ENCODE data around the gene NOC2L.

NOC2L gene

GRCh38 chr1:913491-914130, 45.4 kb downstream of the NOC2L start:
- DNase-seq: no peak

- DNase-seq: no peak
Measured at GRCh38 chr1:912740-913301, 46.2 kb downstream of the NOC2L start.

DNA sequence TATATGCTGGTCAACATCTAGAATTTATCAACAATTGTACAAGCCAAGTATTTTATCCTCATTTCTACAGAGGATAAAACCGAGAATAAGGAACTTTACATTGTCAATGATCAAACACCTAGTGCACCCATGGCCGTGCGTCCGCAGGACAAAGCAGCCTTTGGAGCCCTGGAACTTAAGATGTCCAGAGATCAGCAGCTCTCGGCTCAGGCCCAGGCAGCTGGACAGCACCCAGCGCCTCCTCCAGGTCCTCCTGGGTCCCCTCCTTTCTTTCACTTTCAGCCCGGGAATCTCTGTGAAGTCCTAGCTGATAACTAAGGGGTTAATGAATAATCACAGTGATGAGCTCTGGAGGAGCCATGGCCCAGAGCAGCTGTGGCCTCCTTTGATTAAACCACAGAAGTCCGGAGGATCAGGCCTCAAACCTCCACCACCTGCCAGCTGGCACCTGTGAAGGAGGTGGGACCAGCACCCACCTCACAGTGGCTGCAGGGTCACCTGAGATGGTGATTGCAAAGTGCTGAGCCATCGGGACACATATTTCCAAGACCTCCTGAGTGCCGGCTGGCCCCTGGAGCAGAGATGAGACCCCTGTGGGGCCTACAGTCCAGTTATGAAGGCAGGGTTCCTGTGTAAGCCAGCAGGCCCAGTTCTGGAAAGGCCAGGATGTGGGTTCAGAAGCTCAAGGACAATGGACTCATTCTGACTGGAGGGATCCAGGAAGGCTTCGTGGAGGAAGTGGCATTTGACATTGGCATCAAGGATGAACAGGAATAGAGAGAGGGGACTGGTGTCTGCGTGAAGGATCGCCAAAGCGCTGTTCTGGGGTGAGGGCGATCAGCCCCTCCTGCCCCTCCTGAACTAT, 46.9 kb downstream of the NOC2L start:
- no peak for DNase-seq

DNA sequence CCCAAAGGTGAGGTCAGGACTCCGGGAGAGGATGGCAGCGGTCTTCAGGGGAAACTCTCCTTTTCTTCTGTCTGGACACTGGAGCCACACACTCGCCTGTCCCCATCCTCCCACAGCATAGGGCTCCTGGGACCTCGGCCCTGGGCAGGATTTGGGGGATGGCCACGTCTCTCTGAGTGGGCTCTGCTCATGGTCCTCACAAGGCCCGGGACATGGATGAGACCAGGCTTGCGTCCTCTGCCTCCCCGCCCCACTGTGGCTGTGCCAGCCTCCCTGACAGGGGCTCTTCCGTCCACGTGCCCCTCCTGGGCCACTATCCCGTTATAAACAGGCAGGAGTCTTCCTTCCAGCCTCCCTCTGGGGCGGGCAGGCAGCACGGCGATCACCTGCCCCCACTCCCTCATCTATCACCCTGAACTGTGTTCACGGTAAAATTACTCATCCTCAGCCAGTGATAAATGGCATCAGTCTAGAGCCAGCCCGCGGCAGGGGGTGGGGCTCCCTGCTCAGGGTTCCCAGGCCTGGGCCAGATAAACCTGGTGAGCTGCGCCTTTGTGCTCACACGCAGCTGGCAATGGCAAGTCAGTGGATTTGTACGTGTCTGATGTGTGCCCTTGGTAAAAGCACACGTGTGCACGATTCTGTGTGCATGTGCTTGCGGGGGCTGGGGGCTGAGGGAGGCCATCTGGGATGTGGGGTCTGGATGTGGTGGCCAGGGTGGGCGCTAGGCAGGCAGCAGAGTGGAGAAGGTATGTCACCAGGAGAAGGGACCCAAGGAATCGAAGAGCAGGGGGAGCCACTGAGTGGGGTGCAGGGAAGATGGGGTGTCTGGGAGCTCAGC, 48.0 kb downstream of the NOC2L start:
- no peak for DNase-seq

GRCh38 chr1:910311-910880, 48.7 kb downstream of the NOC2L start:
- no peak for DNase-seq

DNA sequence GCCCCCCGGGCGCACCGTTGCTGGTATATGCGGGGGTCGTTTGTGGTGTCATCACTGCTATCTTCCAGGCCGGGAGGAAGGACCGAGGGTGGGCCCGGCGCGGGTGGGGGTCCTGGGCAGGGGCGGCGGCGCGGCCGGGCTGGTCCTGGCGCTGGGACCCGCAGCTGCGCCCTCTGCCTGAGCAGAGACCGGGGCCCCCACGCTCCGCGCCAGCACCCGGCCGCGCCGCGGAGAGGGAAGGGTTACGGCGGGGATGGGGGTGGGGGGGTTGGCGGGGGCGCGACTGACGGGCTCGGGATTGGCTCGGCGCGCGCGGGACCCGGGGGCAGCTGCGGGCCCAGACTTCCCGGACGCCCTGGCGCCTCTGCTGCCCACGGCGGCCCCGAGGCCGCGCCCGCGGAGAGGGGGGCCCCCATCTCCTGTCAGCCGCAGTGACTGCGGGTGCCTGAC, 49.2 kb downstream of the NOC2L start:
- DNase-seq: no peak

- no peak for DNase-seq
Measured at GRCh38 chr1:908661-909060, 50.4 kb downstream of the NOC2L start.

DNA sequence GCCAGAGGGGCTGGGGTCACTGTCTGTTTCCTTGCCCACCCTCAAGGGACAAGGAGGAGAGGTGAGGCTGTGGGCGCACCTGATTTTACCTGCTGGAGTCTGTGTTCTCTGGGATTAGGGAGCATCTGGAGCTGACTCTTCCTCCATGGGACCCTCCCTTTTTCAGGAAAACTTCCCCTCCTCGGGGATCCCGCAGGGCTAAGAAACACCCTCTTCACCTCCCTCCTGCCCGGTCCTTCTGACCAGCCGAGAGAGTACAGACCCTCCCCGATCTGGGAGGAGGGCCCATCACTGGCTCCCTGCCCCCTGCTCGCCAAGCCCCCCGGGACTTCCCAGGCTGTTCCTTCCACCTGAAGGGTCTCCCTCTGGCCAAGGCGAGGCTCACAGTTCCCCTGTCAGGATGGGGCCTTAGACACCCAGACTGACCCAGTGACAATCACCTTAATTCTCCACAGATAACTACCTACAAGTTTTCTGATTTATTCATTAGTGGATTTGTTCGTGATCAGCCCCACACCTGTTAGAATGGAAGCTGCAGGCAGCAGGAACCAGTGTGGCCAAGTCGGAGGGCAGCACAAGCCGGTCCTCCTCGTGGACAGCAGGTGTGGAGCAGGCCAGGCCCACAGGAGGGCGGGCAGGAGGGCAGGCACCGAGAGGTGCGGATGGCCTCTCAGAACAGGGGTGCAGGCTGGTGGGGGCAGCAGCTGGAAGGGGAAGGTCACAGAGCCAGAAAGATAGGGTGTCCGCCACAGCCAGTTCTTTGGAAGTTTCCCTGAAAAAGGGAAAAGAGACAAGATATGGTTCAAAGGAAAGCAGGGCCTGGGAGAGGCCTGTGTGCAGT, 51.2 kb downstream of the NOC2L start:
- DNase-seq: no peak

DNA sequence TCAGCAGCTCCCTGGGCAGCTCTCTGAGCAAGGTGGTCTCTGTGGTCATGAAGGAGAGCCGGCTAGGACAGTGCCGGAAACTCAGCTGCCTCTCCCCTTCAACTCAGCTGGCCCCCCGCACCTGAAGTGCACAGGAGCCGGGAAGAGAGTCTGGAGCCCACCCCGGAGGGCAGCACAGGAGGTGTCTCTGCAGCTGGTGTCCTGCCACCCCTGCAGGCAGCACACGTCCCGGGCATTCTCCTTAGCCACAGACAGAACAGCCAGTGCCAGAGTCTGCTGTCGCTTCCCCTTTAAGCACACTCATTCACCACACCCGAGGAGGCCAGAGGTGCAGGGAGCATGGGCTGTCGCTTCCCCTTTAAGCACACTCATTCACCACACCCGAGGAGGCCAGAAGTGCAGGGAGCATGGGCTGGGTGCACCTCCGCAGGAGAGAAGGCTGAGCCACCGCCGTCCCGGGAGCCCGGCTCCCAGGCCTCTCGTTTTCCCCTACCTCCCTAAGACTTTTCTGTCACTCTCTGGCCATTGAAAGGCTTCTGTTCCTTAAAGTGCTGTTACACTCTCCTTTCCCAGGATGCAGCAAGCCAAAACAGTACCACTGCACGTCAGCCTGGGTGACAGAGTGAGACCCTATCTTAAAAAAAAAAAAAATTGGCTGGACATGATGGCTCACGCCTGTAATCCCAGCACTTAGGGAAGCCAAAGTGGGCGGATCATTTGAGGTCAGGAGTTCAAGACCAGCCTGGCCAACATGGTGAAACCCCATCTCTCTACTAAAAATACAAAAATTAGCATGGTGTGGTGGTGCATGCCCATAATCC, 52.2 kb downstream of the NOC2L start:
- DNase-seq: peak; percentile 19 to 45

DNA sequence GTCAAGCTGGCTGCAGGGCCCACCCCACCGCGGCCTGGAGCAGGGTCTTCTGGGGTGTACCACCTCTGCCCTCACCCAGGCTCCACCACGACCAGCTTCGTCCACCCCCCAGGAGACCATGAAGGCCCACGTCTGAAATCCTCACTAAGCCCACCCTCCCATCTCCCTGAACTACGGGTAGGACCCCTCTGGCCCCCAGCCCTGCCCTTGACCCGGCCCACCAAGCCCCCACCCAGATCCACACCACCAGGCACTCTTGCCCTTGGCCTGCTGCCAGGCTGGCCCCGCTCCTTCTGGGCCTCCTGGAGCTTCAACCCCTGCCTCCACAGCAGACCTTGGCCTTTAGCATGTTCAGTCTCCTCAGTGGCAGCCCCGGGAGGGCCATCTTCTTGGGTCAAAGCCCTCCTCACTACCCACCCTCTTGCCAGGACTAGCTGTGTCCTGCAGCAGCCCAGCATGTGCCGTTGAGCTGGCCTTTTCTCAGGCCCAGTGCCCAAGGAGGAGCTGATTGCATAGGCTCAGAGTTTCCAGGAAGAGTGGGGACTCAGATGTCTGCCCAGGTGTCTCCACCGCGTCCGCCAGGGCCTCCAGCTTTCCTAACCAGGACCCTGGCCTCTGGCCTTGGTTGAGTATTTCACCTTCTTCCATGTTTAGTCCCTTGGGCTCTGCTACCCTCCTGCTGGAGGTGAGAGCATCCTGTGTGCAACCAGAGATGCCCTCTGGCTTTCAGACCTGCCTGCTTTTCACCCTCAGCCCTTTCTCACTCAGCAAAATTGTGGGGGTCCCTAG, 53.1 kb downstream of the NOC2L start:
- no peak for DNase-seq

DNA sequence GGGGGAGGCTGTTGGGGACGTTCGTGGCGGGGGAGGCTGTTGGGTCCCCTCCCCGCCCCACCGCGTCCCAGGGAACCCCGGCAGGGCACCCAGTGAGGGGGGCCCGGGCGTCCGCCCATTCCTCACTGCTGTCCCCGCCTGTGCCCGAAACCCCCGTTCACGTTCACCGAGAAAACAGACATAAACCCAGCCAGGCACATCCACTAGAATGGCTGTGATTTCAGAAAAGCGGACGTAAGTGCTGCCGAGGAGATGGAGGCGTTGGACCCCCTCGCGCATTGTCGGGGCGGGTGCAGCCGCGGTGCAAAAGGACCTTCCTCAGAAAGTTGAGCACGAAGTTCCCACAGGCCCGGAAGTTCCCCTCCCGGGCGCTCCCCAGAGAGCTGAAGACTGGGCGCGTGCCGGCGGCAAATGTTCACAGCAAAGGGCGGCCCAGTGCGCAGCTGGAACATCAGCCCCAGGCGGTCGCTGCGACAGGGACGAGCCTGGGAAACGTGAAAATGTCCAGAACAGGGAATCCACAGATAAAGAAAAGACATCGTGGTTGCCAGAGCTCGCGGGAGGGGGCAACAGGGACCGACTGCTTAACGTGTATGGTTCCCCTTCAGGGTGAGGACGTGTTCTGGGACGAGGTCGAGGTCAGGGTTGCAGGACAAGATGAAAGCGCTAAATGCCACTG, 53.8 kb downstream of the NOC2L start:
- DNase-seq: peak; percentile 10 to 20

DNA sequence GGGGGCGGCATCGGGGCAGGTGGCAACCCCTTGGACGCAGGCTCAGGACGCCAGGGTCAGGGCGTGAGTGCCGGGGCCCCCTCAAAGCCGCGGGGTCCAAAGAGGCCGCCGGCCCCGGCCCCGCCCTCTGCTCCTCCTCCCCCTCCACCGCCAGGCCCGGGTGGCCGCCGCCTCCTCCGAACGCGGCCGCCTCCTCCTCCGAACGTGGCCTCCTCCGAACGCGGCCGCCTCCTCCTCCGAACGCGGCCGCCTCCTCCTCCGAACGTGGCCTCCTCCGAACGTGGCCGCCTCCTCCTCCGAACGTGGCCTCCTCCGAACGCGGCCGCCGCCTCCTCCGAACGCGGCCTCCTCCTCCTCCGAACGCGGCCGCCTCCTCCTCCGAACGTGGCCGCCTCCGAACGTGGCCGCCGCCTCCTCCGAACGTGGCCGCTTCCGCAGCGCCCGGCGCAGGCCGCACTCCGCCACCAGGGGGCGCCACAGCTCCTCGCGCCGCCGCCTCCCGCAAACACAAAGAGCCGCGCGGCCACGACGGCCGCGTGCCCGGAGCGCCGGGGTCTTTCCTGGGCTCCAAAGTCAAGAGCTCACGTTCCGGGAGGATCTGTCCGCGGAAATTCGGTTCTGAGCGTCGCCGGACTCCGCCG, 54.6 kb downstream of the NOC2L start:
- DNase-seq: peak; percentile 82 to 89

DNA sequence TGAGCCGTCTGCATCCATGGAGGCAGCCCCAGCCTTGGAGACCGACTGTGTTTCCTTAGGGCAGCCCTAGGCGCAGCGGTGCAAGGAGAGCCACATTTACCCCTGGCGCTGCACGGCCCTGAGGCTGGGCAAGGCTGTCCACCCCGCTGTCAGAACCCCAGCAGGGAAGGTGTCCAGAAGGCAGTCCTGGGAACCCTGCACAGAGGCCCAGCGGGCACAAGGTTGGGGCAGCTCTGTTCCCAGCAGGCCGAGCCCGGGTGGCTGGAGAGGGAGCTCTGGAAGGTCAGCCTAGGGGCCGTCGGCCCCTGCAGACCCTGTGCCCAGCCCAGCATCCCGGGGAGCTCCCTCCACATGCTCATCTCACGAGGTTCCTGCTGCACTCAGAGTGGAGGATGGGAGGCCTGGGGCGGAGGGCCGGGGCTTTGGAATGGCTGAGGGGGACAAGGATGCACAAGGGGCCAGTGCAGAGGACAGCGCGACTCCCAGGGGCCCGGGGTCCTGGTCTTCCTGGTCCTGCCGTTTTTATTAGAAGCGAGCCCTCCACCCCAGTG, 55.3 kb downstream of the NOC2L start:
- no peak for DNase-seq

DNA sequence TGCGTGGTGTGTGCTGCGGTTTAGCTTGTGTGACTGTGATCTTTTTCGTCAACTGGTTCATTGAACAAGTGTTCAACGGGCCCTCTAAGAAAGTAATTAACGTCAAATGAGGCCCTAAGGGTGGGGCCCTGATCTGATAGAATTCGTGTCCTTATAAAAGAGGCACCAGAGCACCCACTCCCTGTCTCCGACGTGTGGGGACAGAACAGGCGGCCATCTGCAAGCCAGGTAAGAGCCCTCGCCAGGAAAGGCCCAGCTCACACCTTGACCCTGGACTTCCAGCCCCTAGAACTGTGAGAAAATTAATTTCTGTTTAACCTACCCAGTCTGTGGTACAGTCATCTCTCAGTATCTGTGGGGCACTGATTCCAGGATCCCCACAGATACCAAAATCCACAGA, 55.8 kb downstream of the NOC2L start:
- no peak for DNase-seq

DNA sequence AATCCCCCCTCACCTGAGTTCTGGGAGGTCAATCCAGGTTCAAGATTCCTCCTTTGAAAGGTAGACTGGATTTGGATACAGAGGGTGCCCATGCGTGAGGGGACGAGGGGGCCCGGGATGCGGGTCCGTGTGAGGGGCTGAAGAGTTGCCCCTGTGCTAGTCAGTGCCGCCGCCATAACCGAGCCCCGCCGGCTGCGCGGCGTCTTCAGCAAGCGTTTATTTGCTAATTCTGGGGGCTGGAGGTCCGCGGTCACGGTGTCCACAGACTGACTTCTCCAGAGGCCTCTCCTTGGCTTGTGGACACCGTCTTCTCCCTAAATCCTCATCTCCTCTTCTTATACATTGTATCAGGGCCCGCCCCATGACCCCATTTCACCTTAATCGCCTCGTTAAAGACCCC, 56.3 kb downstream of the NOC2L start:
- no peak for DNase-seq

GRCh38 chr1:901108-901859, 57.8 kb downstream of the NOC2L start:
- DNase-seq: no peak

DNA sequence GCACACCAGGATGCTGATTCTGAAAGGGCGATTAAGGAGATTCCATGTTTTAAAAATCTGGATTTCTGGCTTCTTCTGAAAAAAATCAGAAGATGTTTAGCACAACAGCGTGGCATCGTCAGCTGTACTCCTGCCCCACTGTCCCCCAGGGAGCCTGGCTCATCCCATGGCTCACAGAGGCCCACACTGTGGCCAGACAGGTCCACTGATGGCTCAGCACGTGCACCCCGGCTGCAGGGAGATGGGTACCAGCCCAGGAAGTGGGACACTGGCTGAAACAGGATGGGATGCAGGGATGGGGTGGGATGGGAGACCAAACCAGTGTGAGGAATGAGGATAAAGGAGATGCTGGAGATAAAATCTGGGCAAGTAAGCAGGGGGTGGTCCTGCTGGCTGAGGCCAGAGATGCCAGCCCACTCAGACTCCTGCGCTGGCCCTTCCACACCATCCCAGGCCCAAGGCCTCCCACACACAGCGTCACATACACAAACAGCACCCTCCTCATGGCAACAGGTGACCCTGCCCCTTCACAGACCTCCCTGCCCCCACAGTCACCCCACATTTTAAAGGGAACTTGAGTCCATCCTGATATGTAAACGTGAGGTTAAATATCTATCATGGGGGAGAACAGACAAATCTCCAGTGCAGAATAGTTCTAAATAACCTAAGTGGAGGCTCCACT, 59.3 kb downstream of the NOC2L start:
- DNase-seq: no peak
